ENCODE measurements around the gene DPF1.

Gene DPF1

GRCh38 chr19:38221919-38222830 lies 1.8 kb downstream of the DPF1 start:
- WGBS (ENCODE audit: extremely low coverage, insufficient coverage, low lambda C conversion rate) = no CpG with 5 or more reads among the region's 64 CpGs
- Histone ChIP-seq H3K4ac (ENCODE audit: low read depth, low read length) (no peak overlapping the region), H3K9ac (ENCODE audit: low read length) (no peak overlapping the region), H3K56ac (ENCODE audit: low read length) (peak overlapping the region; percentile 3), H3K79me1 (ENCODE audit: low read length) (no peaks in the 10 kb centered on the region), H3K27ac (ENCODE audit: low read depth, low read length) (no peak overlapping the region), H4K5ac (ENCODE audit: low read length) (no peak overlapping the region), H2BK5ac (ENCODE audit: low read length) (no peak overlapping the region), H2BK15ac (replicated peaks; ENCODE audit: low read depth) (no peak overlapping the region), H3K4me1 (ENCODE audit: control insufficient read depth, low read depth, low read length) (no peaks in the 10 kb centered on the region), H3K27me3 (ENCODE audit: insufficient read depth, low read length, poor library complexity) (no peaks in the 10 kb centered on the region), H3K4me2 (ENCODE audit: low read length) (no peak overlapping the region), H2BK120ac (ENCODE audit: low read depth, low read length) (no peak overlapping the region), H4K8ac (ENCODE audit: low read depth, low read length) (no peak overlapping the region), H3K36me3 (ENCODE audit: control insufficient read depth, insufficient read depth, low read length) (no peaks in the 10 kb centered on the region), H3K23ac (ENCODE audit: low read length) (no peak overlapping the region), H3K79me2 (ENCODE audit: control insufficient read depth, insufficient read depth, low read length) (no peaks in the 10 kb centered on the region), H3K18ac (ENCODE audit: low read length) (no peak overlapping the region), H3K4me3 (ENCODE audit: low read length) (no peak overlapping the region), H2AK5ac (ENCODE audit: low read length) (no peak overlapping the region)
- no peak for DNase-seq

DNA sequence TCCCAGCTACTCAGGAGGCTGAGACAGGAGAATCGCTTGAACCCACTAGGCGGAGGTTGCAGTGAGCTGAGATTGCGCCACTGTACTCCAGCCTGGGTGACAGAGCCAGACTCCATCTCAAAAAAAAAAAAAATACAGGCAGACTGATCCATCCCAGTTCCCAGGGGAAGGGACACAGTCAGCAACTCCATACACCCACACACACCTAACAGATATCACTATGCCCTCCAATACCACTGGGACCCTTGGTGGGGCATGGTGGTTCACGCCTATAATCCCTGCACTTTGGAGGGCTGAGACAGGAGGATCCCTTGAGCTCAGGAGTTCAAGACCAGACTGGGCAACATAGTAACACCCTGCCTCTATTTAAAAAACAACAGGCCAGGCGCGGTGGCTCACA lies 2.6 kb downstream of the DPF1 start:
- H3K27ac ChIP-seq (ENCODE audit: low read depth, low read length) = no peak overlapping the region
- no peak overlapping the region for H3K18ac ChIP-seq (ENCODE audit: low read length)
- no peak overlapping the region for H3K23ac ChIP-seq (ENCODE audit: low read length)
- WGBS (ENCODE audit: extremely low coverage, insufficient coverage, low lambda C conversion rate) = no CpG with 5 or more reads among the region's 6 CpGs
- H2BK5ac ChIP-seq (ENCODE audit: low read length) = no peak overlapping the region
- H2BK15ac ChIP-seq (replicated peaks; ENCODE audit: low read depth) = no peak overlapping the region
- H3K4me2 ChIP-seq (ENCODE audit: low read length) = no peak overlapping the region
- H3K4me3 ChIP-seq (ENCODE audit: low read length) = no peak overlapping the region
- H3K79me2 ChIP-seq (ENCODE audit: control insufficient read depth, insufficient read depth, low read length) = no peaks in the 10 kb centered on the region
- no peak overlapping the region for H4K5ac ChIP-seq (ENCODE audit: low read length)
- H3K4ac ChIP-seq (ENCODE audit: low read depth, low read length) = no peak overlapping the region
- H2BK120ac ChIP-seq (ENCODE audit: low read depth, low read length) = no peak overlapping the region
- no peaks in the 10 kb centered on the region for H3K4me1 ChIP-seq (ENCODE audit: control insufficient read depth, low read depth, low read length)
- no peaks in the 10 kb centered on the region for H3K79me1 ChIP-seq (ENCODE audit: low read length)
- no peak overlapping the region for H4K8ac ChIP-seq (ENCODE audit: low read depth, low read length)
- no peaks in the 10 kb centered on the region for H3K27me3 ChIP-seq (ENCODE audit: insufficient read depth, low read length, poor library complexity)
- no peak for DNase-seq
- no peak overlapping the region for H2AK5ac ChIP-seq (ENCODE audit: low read length)
- H3K36me3 ChIP-seq (ENCODE audit: control insufficient read depth, insufficient read depth, low read length) = no peaks in the 10 kb centered on the region
- H3K9ac ChIP-seq (ENCODE audit: low read length) = no peak overlapping the region
- no peak overlapping the region for H3K56ac ChIP-seq (ENCODE audit: low read length)

GRCh38 chr19:38219221-38219620 lies 4.8 kb downstream of the DPF1 start:
- DNase-seq = no peak
- no peak overlapping the region for H2AK5ac ChIP-seq (ENCODE audit: low read length)
- no peaks in the 10 kb centered on the region for H3K36me3 ChIP-seq (ENCODE audit: control insufficient read depth, insufficient read depth, low read length)
- no peak overlapping the region for H3K4ac ChIP-seq (ENCODE audit: low read depth, low read length)
- H3K4me1 ChIP-seq (ENCODE audit: control insufficient read depth, low read depth, low read length) = no peaks in the 10 kb centered on the region
- no peak overlapping the region for H3K4me2 ChIP-seq (ENCODE audit: low read length)
- no peak overlapping the region for H3K27ac ChIP-seq (ENCODE audit: low read depth, low read length)
- H3K79me2 ChIP-seq (ENCODE audit: control insufficient read depth, insufficient read depth, low read length) = no peaks in the 10 kb centered on the region
- H2BK120ac ChIP-seq (ENCODE audit: low read depth, low read length) = no peak overlapping the region
- no peak overlapping the region for H3K56ac ChIP-seq (ENCODE audit: low read length)
- H4K5ac ChIP-seq (ENCODE audit: low read length) = no peak overlapping the region
- no peak overlapping the region for H3K23ac ChIP-seq (ENCODE audit: low read length)
- H3K79me1 ChIP-seq (ENCODE audit: low read length) = no peaks in the 10 kb centered on the region
- no CpG with 5 or more reads among the region's 10 CpGs for WGBS (ENCODE audit: extremely low coverage, insufficient coverage, low lambda C conversion rate)
- H3K9ac ChIP-seq (ENCODE audit: low read length) = no peak overlapping the region
- no peak overlapping the region for H3K18ac ChIP-seq (ENCODE audit: low read length)
- no peak overlapping the region for H2BK15ac ChIP-seq (replicated peaks; ENCODE audit: low read depth)
- no peak overlapping the region for H2BK5ac ChIP-seq (ENCODE audit: low read length)
- H3K27me3 ChIP-seq (ENCODE audit: insufficient read depth, low read length, poor library complexity) = no peaks in the 10 kb centered on the region
- no peak overlapping the region for H4K8ac ChIP-seq (ENCODE audit: low read depth, low read length)
- H3K4me3 ChIP-seq (ENCODE audit: low read length) = no peak overlapping the region

GRCh38 chr19:38218204-38218603 lies 5.8 kb downstream of the DPF1 start:
- Histone ChIP-seq H2BK5ac (ENCODE audit: low read length) (no peak overlapping the region), H2BK15ac (replicated peaks; ENCODE audit: low read depth) (no peak overlapping the region), H2AK5ac (ENCODE audit: low read length) (no peak overlapping the region), H4K8ac (ENCODE audit: low read depth, low read length) (no peak overlapping the region), H3K79me1 (ENCODE audit: low read length) (no peaks in the 10 kb centered on the region), H3K27me3 (ENCODE audit: insufficient read depth, low read length, poor library complexity) (no peaks in the 10 kb centered on the region), H4K5ac (ENCODE audit: low read length) (no peak overlapping the region), H3K79me2 (ENCODE audit: control insufficient read depth, insufficient read depth, low read length) (no peaks in the 10 kb centered on the region), H3K23ac (ENCODE audit: low read length) (no peak overlapping the region), H3K9ac (ENCODE audit: low read length) (no peak overlapping the region), H3K4ac (ENCODE audit: low read depth, low read length) (no peak overlapping the region), H3K36me3 (ENCODE audit: control insufficient read depth, insufficient read depth, low read length) (no peaks in the 10 kb centered on the region), H3K56ac (ENCODE audit: low read length) (no peak overlapping the region), H3K18ac (ENCODE audit: low read length) (no peak overlapping the region), H3K27ac (ENCODE audit: low read depth, low read length) (no peak overlapping the region), H3K4me2 (ENCODE audit: low read length) (no peak overlapping the region), H3K4me3 (ENCODE audit: low read length) (no peak overlapping the region), H2BK120ac (ENCODE audit: low read depth, low read length) (no peak overlapping the region), H3K4me1 (ENCODE audit: control insufficient read depth, low read depth, low read length) (no peaks in the 10 kb centered on the region)
- DNase-seq = no peak
- WGBS (ENCODE audit: extremely low coverage, insufficient coverage, low lambda C conversion rate) = no CpG with 5 or more reads among the region's 3 CpGs

DNA sequence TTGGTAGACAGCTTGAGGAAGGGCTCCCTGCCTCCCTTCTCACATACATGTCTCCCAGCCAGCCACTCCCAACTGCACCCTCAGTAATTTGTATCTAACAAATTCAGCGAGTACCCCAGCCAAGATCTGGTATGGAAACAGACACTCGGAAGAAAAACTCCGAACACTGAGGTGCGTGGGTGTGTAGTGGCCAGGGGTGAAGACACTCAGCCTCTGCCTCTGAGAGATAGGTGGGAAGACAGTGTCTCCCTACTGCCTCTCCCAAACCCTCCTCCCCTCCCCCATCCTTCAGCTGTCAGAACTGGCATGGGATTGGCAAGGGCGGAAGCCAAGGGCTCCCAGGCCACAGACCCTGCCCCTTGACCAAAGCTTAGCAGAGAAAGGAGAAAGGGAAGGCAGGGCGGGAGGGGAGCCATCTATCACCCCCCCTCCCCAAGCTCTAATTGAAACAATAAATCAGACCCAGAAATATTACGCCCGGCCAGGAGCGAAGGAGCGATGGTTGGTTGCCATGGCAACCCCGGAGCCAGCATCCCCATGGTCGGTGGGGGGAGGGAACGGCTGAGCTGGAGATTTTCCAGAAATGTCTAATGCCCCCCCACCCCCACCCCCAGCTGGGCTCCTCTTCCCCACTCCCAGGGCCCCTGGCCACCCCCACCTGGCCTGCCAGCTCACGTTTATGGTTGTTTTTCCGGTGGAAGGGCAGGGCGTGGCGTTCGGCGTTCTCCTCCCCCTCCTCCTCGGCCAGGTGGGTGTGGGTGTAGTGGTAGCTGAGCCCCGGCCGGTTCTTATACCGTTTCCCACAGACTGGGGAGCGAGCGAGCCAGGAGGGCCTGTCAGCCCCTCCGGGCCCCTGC lies 7.0 kb downstream of the DPF1 start:
- Histone ChIP-seq H2BK5ac (ENCODE audit: low read length) (no peak overlapping the region), H3K27ac (ENCODE audit: low read depth, low read length) (no peak overlapping the region), H2BK120ac (ENCODE audit: low read depth, low read length) (no peak overlapping the region), H3K36me3 (ENCODE audit: control insufficient read depth, insufficient read depth, low read length) (no peaks in the 10 kb centered on the region), H3K4me2 (ENCODE audit: low read length) (no peak overlapping the region), H3K9ac (ENCODE audit: low read length) (no peak overlapping the region), H3K79me2 (ENCODE audit: control insufficient read depth, insufficient read depth, low read length) (no peaks in the 10 kb centered on the region), H3K79me1 (ENCODE audit: low read length) (no peaks in the 10 kb centered on the region), H3K27me3 (ENCODE audit: insufficient read depth, low read length, poor library complexity) (no peaks in the 10 kb centered on the region), H3K4me3 (ENCODE audit: low read length) (no peak overlapping the region), H4K8ac (ENCODE audit: low read depth, low read length) (no peak overlapping the region), H4K5ac (ENCODE audit: low read length) (no peak overlapping the region), H2AK5ac (ENCODE audit: low read length) (no peak overlapping the region), H3K4ac (ENCODE audit: low read depth, low read length) (no peak overlapping the region), H3K23ac (ENCODE audit: low read length) (no peak overlapping the region), H3K4me1 (ENCODE audit: control insufficient read depth, low read depth, low read length) (no peaks in the 10 kb centered on the region), H3K56ac (ENCODE audit: low read length) (no peak overlapping the region), H2BK15ac (replicated peaks; ENCODE audit: low read depth) (no peak overlapping the region), H3K18ac (ENCODE audit: low read length) (no peak overlapping the region)
- no CpG with 5 or more reads among the region's 26 CpGs for WGBS (ENCODE audit: extremely low coverage, insufficient coverage, low lambda C conversion rate)
- no peak for DNase-seq

Measured in mesendoderm (in vitro differentiated cells).